Cardiac fibroblast (primary cell): ENCODE measurements around the gene S100A5.
"Not testable (repeated sequence)": the region's sequence is repeated elsewhere in the genome, so short reads cannot be mapped to it uniquely, and the experiment has no call there.

Experiments used
- DNase-seq, 2 donors: peaks; one replicate each; pipeline versions ENCODE4 v3.0.0 to v3.0.0-alpha.2; 2010; ENCODE audit warnings: low read depth in 2 of 2
- H3K4me3 ChIP-seq, 2 donors: replicated peaks in 1 of 2; 1 replicate in 1 of 2; 2 replicates in 1 of 2; pipeline ENCODE4 v1.5.1; 2011; ENCODE audit warnings: low read depth in 2 of 2, low read length in 2 of 2, mild to moderate bottlenecking in 2 of 2, moderate library complexity in 1 of 2
- TF ChIP-seq, protein P1 (sequence below): IDR thresholded peaks from one replicate; pipeline ENCODE4 v1.5.1; 2011; ENCODE audit warnings: low read depth, mild to moderate bottlenecking, low read length, inconsistent platforms

The S100A5 gene

GRCh38 chr1:153578936-153579335, 38.2 kb upstream of the S100A5 start:
- TF ChIP-seq, protein P1, sequence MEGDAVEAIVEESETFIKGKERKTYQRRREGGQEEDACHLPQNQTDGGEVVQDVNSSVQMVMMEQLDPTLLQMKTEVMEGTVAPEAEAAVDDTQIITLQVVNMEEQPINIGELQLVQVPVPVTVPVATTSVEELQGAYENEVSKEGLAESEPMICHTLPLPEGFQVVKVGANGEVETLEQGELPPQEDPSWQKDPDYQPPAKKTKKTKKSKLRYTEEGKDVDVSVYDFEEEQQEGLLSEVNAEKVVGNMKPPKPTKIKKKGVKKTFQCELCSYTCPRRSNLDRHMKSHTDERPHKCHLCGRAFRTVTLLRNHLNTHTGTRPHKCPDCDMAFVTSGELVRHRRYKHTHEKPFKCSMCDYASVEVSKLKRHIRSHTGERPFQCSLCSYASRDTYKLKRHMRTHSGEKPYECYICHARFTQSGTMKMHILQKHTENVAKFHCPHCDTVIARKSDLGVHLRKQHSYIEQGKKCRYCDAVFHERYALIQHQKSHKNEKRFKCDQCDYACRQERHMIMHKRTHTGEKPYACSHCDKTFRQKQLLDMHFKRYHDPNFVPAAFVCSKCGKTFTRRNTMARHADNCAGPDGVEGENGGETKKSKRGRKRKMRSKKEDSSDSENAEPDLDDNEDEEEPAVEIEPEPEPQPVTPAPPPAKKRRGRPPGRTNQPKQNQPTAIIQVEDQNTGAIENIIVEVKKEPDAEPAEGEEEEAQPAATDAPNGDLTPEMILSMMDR = no peak
- no peak overlapping the region for H3K4me3 ChIP-seq
- no peak for DNase-seq

GRCh38 chr1:153578490-153578889, 37.8 kb upstream of the S100A5 start:
- no peak overlapping the region for H3K4me3 ChIP-seq
- TF ChIP-seq, protein P1 = no peak
- DNase-seq = no peak

- no peak for DNase-seq
- TF ChIP-seq, protein P1 = no peak
- no peak overlapping the region for H3K4me3 ChIP-seq
These were observed 36.9 kb upstream of the S100A5 start for GRCh38 chr1:153577624-153578051.

- no peak for DNase-seq
- H3K4me3 ChIP-seq = no peak overlapping the region
- TF ChIP-seq, protein P1 = no peak
These were observed 36.4 kb upstream of the S100A5 start for GRCh38 chr1:153577138-153577537.

DNA sequence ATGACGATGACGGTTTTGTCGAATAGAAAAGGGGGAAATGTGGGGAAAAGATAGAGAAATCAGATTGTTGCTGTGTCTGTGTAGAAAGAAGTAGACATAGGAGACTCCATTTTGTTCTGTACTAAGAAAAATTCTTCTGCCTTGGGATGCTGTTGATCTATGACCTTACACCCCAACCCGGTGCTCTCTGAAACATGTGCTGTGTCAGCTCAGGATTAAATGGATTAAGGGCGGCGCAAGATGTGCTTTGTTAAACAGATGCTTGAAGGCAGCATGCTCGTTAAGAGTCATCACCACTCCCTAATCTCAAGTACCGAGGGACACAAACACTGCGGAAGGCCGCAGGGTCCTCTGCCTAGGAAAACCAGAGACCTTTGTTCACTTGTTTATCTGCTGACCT, 34.8 kb upstream of the S100A5 start:
- not testable (repeated sequence) for DNase-seq, H3K4me3 ChIP-seq

DNA sequence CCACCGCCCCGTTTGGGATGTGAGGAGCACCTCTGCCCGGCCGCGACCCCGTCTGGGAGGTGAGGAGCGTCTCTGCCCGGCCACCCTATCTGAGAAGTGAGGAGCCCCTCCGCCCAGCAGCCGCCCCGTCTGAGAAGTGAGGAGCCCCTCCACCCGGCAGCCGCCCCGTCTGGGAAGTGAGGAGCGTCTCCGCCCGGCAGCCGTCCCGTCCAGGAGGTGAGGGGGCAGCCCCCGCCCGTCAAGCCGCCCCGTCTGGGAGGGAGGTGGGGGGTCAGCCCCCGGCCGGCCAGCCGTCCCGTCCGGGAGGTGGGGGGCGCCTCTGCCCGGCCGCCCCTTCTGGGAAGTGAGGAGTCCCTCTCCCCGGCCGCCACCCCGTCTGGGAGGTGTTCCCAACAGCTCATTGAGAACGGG, 34.4 kb upstream of the S100A5 start:
- DNase-seq, H3K4me3 ChIP-seq: not testable (repeated sequence)

DNA sequence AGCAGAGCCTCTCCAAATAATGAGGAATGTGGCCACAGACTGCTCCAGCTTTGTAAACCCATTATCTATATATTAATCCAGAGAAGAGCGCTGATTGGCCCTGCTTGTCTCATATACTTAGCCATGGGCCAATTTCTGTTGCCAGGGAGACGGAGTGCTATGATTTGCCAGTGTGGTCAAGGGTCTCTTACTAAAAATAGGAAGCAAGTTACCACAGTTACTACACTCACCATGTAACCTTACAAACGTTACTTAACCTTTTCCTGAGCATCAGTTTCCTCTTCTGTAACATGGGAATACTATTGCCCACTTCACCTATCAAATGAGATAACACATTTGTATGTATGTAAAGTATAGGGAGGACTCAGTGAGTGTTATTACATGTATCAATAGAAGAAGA, 32.6 kb upstream of the S100A5 start:
- H3K4me3 ChIP-seq = no peak overlapping the region
- DNase-seq = peak in 1 of 2 donors; percentile 57
- TF ChIP-seq, protein P1 = no peak

DNA sequence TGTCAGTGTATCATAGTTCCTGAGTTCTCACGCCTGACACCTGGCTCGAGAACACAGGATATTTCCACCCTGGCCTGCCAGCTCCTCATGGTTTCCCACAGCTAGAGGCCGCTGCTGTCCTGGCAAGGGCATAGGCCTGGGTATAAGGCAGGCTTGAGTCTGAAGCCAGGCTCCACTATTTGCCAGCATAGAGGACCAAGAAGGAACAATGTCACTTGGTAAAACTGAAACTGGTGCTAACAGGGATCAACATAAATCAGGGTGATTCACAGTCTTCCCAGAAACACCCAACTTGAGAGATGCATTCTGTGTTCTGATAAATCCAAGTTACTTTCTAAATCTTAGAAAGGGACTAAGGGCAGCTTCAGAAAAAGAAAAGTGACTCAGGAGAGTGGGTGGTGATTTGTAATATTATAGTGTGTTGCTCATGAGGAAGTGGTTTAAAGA, 31.9 kb upstream of the S100A5 start:
- peak; percentile 86 to 89 for DNase-seq
- TF ChIP-seq, protein P1 = peak; percentile 94
- no peak overlapping the region for H3K4me3 ChIP-seq
